ENCODE results near the gene MMS19. TPM values are rescaled to one million over a fixed set of nuclear protein-coding genes. Genes with fewer than 3 reads are reported as not detected.
A peak's percentile ranks its signal among the peaks of the same experiment; 100 is the strongest.

The MMS19 gene
- total and polyA plus RNA-seq, 10 of the 15 experiments (the other 5 are each of a cell fraction or from before 2014, with no cell fraction given), result 40.2 to 112 (median 69.0) TPM

DNA sequence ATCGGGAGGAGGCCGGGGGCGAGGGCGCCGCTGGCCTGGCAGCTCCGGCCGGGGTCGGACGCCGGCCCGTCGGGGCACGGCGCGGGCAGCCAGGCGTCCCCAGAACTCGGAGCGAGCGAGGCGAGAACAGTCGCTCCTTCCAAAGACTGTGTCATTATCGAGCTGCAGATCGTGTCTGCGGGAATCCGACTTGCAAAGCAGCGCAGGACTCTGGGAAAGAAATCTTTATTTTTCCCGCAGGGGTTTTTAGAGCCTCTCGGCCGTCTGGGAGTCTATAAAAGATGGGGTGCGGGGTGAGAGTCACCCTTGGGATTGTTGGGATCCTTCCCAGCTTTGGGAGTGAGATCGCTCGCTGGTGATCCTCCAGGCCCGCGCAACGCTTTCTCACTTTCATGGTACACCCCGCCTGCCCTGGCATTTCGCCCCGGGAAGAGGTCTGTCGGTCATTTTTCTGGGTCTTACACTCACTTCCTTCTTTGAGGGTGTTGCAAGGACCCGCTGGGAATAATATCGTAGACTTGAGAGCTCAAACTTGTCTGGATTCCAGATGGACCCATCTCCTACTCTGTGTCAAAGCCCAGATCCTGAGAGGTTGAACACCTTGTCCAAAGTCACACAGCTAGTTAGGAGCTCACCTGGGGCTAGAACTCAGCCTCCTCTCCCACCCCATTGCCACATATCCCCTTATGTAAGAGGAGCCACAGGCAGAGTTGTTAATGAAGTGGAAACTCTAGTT is 1.5 kb upstream of the MMS19 start:
- ChIA-PET SMC1A (ENCODE audit: uncharacterized antibody, unreplicated experiment) (interaction anchor here (1.4 kb wide), 1 partner anchor 71 kb away, joined by 3 read pairs; no protein-coding TSS in a partner anchor), POLR2A (interaction anchor here (1.6 kb wide), 1 partner anchor 46 kb away, joined by 3 read pairs; no protein-coding TSS in a partner anchor), RAD21 (ENCODE audit: unreplicated experiment) (no interaction called here), CTCF (interaction anchor here (1.5 kb wide), 2 partner anchors 53 to 91 kb away, joined by 3 read pairs; no protein-coding TSS in a partner anchor)
- intact Hi-C loops (cut with micrococcal nuclease; ENCODE audit: unreplicated experiment), result loop anchor here (5.0 kb wide), 3 partner anchors 52 to 72 kb away; partner anchors contain the start of genes EXOSC1, PGAM1 and ZDHHC16
- H3K27ac ChIP-seq (ENCODE audit: control insufficient read depth, insufficient read depth), result no peak overlapping the region
- ATAC-seq (no peak), FAIRE-seq (no peak), DNase-seq (ENCODE audit: low read depth, low spot score) (no peak)
- in situ Hi-C loops (cut with MboI), result no loop called here
- H3K79me2 ChIP-seq (ENCODE audit: control insufficient read depth, insufficient read depth, low read length), result peaks cover 34% of the 10 kb centered on the region
- 3% methylated on average over 41 of the region's 41 CpGs for WGBS (ENCODE audit: insufficient coverage, insufficient replicate concordance, low lambda C conversion rate, missing lambda C conversion rate)
- peaks cover 6 to 14% of the 10 kb centered on the region in 2 experiments for H3K27me3 ChIP-seq (replicated peaks in 1 of 2; ENCODE audit: control insufficient read depth in 2 of 2, insufficient read depth in 2 of 2, low read length in 1 of 2)
- H4K20me1 ChIP-seq (ENCODE audit: control insufficient read depth, insufficient read depth), result no peaks in the 10 kb centered on the region
- H3K4me3 ChIP-seq, result peak overlapping the region; percentile 90
- no peak overlapping the region for H2AFZ ChIP-seq (ENCODE audit: control insufficient read depth, low read depth, low read length)
- no TSS peak for BruUV-seq (replicated peaks)
- H3K9me3 ChIP-seq (replicated peaks; ENCODE audit: control insufficient read depth, insufficient read depth, low read length), result no peaks in the 10 kb centered on the region
- H3K36me3 ChIP-seq (ENCODE audit: control insufficient read depth in 2 of 2, insufficient read depth in 2 of 2, low read length in 1 of 2), result no peaks in the 10 kb centered on the region
- no peak overlapping the region for H3K9ac ChIP-seq (ENCODE audit: control insufficient read depth, insufficient read depth, low read length)
- H3K4me1 ChIP-seq (ENCODE audit: control insufficient read depth, insufficient read depth, low read length), result peaks cover 5% of the 10 kb centered on the region
- peak overlapping the region; percentile 81 for H3K4me2 ChIP-seq (ENCODE audit: control insufficient read depth, insufficient read depth)
- TF ChIP-seq, protein P1, sequence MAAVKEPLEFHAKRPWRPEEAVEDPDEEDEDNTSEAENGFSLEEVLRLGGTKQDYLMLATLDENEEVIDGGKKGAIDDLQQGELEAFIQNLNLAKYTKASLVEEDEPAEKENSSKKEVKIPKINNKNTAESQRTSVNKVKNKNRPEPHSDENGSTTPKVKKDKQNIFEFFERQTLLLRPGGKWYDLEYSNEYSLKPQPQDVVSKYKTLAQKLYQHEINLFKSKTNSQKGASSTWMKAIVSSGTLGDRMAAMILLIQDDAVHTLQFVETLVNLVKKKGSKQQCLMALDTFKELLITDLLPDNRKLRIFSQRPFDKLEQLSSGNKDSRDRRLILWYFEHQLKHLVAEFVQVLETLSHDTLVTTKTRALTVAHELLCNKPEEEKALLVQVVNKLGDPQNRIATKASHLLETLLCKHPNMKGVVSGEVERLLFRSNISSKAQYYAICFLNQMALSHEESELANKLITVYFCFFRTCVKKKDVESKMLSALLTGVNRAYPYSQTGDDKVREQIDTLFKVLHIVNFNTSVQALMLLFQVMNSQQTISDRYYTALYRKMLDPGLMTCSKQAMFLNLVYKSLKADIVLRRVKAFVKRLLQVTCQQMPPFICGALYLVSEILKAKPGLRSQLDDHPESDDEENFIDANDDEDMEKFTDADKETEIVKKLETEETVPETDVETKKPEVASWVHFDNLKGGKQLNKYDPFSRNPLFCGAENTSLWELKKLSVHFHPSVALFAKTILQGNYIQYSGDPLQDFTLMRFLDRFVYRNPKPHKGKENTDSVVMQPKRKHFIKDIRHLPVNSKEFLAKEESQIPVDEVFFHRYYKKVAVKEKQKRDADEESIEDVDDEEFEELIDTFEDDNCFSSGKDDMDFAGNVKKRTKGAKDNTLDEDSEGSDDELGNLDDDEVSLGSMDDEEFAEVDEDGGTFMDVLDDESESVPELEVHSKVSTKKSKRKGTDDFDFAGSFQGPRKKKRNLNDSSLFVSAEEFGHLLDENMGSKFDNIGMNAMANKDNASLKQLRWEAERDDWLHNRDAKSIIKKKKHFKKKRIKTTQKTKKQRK (IDR thresholded peaks at IDR 0.05; ENCODE audit: low read depth, low read length), result no peak
- no peak for TF ChIP-seq YY1 (IDR thresholded peaks at IDR 0.05; ENCODE audit: low read depth, low read length)
- TF ChIP-seq EZH2 (IDR thresholded peaks at IDR 0.05; ENCODE audit: borderline replicate concordance, control insufficient read depth, low read depth, low read length), result no peak
- TF ChIP-seq RAD21 (IDR thresholded peaks at IDR 0.05; ENCODE audit: insufficient read depth, low read depth, low read length), result no peak
- TF ChIP-seq, protein P2, sequence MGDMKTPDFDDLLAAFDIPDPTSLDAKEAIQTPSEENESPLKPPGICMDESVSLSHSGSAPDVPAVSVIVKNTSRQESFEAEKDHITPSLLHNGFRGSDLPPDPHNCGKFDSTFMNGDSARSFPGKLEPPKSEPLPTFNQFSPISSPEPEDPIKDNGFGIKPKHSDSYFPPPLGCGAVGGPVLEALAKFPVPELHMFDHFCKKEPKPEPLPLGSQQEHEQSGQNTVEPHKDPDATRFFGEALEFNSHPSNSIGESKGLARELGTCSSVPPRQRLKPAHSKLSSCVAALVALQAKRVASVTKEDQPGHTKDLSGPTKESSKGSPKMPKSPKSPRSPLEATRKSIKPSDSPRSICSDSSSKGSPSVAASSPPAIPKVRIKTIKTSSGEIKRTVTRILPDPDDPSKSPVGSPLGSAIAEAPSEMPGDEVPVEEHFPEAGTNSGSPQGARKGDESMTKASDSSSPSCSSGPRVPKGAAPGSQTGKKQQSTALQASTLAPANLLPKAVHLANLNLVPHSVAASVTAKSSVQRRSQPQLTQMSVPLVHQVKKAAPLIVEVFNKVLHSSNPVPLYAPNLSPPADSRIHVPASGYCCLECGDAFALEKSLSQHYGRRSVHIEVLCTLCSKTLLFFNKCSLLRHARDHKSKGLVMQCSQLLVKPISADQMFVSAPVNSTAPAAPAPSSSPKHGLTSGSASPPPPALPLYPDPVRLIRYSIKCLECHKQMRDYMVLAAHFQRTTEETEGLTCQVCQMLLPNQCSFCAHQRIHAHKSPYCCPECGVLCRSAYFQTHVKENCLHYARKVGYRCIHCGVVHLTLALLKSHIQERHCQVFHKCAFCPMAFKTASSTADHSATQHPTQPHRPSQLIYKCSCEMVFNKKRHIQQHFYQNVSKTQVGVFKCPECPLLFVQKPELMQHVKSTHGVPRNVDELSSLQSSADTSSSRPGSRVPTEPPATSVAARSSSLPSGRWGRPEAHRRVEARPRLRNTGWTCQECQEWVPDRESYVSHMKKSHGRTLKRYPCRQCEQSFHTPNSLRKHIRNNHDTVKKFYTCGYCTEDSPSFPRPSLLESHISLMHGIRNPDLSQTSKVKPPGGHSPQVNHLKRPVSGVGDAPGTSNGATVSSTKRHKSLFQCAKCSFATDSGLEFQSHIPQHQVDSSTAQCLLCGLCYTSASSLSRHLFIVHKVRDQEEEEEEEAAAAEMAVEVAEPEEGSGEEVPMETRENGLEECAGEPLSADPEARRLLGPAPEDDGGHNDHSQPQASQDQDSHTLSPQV (IDR thresholded peaks at IDR 0.05), result no peak
- TF ChIP-seq FOXK2 (IDR thresholded peaks at IDR 0.05), result no peak
- TF ChIP-seq NR2F1 (conservative IDR thresholded peaks at IDR 0.05), result no peak
- TF ChIP-seq, protein P3, sequence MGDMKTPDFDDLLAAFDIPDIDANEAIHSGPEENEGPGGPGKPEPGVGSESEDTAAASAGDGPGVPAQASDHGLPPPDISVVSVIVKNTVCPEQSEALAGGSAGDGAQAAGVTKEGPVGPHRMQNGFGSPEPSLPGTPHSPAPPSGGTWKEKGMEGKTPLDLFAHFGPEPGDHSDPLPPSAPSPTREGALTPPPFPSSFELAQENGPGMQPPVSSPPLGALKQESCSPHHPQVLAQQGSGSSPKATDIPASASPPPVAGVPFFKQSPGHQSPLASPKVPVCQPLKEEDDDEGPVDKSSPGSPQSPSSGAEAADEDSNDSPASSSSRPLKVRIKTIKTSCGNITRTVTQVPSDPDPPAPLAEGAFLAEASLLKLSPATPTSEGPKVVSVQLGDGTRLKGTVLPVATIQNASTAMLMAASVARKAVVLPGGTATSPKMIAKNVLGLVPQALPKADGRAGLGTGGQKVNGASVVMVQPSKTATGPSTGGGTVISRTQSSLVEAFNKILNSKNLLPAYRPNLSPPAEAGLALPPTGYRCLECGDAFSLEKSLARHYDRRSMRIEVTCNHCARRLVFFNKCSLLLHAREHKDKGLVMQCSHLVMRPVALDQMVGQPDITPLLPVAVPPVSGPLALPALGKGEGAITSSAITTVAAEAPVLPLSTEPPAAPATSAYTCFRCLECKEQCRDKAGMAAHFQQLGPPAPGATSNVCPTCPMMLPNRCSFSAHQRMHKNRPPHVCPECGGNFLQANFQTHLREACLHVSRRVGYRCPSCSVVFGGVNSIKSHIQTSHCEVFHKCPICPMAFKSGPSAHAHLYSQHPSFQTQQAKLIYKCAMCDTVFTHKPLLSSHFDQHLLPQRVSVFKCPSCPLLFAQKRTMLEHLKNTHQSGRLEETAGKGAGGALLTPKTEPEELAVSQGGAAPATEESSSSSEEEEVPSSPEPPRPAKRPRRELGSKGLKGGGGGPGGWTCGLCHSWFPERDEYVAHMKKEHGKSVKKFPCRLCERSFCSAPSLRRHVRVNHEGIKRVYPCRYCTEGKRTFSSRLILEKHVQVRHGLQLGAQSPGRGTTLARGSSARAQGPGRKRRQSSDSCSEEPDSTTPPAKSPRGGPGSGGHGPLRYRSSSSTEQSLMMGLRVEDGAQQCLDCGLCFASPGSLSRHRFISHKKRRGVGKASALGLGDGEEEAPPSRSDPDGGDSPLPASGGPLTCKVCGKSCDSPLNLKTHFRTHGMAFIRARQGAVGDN (IDR thresholded peaks at IDR 0.05), result no peak
- TF ChIP-seq HDAC2 (IDR thresholded peaks at IDR 0.05), result no peak
- no peak for TF ChIP-seq ZNF207 (IDR thresholded peaks at IDR 0.05; ENCODE audit: borderline replicate concordance)
